Neural cell (in vitro differentiated cells): Measurements from ENCODE around the gene OR5AN1. TPM values are rescaled to one million over a fixed set of nuclear protein-coding genes. Genes with fewer than 3 reads are reported as not detected.

Experiments
- H2AFZ ChIP-seq: fragments of 200-600, 300-800 bp; sonication (generic), shearing (Covaris generic); 2 replicates; pipeline ENCODE4 v1.6.0; 2014; ENCODE audit warnings: low read depth, mild to moderate bottlenecking, antibody characterized with exemption, low read length, moderate library complexity
- H3F3A ChIP-seq: fragments of 200-600 bp; shearing (Covaris generic); 2 replicates; pipeline ENCODE4 v1.6.1; 2016; ENCODE audit warnings: mild to moderate bottlenecking, moderate library complexity, mixed read lengths, antibody characterized with exemption, low read length; ENCODE audit not compliant: insufficient read depth, poor library complexity, severe bottlenecking
- H3K27ac ChIP-seq: fragments of 200-600, 300-800 bp; sonication (generic), shearing (Covaris generic); 2 replicates; pipeline ENCODE4 v1.5.1; 2014; ENCODE audit warnings: mild to moderate bottlenecking, low read length, moderate library complexity
- H3K27me3 ChIP-seq: fragments of 300-800, 200-600 bp; sonication (generic), shearing (Covaris generic); 2 replicates; pipeline ENCODE4 v1.6.0; 2014; ENCODE audit warnings: mild to moderate bottlenecking, low read depth, low read length, moderate library complexity; ENCODE audit not compliant: insufficient read depth
- H3K36me3 ChIP-seq: fragments of 300-800, 200-600 bp; sonication (generic), shearing (Covaris generic); 2 replicates; pipeline ENCODE4 v1.5.1; 2014; ENCODE audit warnings: mild to moderate bottlenecking, antibody characterized with exemption, low read length, moderate library complexity; ENCODE audit not compliant: insufficient read depth
- H3K4me2 ChIP-seq: fragments of 300-800, 200-600 bp; sonication (generic), shearing (Covaris generic); 2 replicates; pipeline ENCODE4 v1.6.0; 2014; ENCODE audit warnings: mild to moderate bottlenecking, low read length
- H3K4me3 ChIP-seq: fragments of 300-800, 200-600 bp; sonication (generic), shearing (Covaris generic); 2 replicates; pipeline ENCODE4 v1.5.1; 2014; ENCODE audit warnings: mild to moderate bottlenecking, low read length, moderate library complexity
- H3K79me2 ChIP-seq: fragments of 200-600 bp; shearing (Covaris generic); replicated peaks from 2 replicates; pipeline ENCODE4 v1.6.0; 2014; ENCODE audit warnings: mild to moderate bottlenecking, low read length, moderate library complexity; ENCODE audit not compliant: insufficient read depth
- H3K9ac ChIP-seq: fragments of 300-800, 200-600 bp; sonication (generic), shearing (Covaris generic); 2 replicates; pipeline ENCODE4 v1.6.1; 2016; ENCODE audit warnings: mild to moderate bottlenecking, low read length, mixed read lengths
- H3K9me2 ChIP-seq: fragments of 200-600 bp; shearing (Covaris generic); 2 replicates; pipeline ENCODE4 v1.6.1; 2016; ENCODE audit warnings: mild to moderate bottlenecking, low read length, mixed read lengths; ENCODE audit not compliant: insufficient read depth
- H3K9me3 ChIP-seq: fragments of 200-600, 300-800 bp; sonication (generic), shearing (Covaris generic); 2 replicates; pipeline ENCODE4 v1.6.1; 2016; ENCODE audit warnings: mild to moderate bottlenecking, mixed run types, low read length, moderate library complexity, mixed read lengths
- H4K20me1 ChIP-seq: fragments of 200-600 bp; shearing (Covaris generic); 2 replicates; pipeline ENCODE4 v1.6.1; 2016; ENCODE audit warnings: mild to moderate bottlenecking, mixed run types; ENCODE audit not compliant: insufficient read depth
- CTCF ChIP-seq: fragments of 450-650 bp; IDR thresholded peaks from 2 replicates; pipeline ENCODE4 v1.5.1; 2014; ENCODE audit warnings: antibody characterized with exemption, mild to moderate bottlenecking, moderate library complexity; ENCODE audit not compliant: poor library complexity, severe bottlenecking
- EP300 ChIP-seq: fragments of 450-650 bp; conservative IDR thresholded peaks from 2 replicates; pipeline ENCODE4 v1.6.1; 2014; ENCODE audit warnings: antibody characterized with exemption, mild to moderate bottlenecking, moderate library complexity; ENCODE audit not compliant: poor library complexity, severe bottlenecking
- EZH2 ChIP-seq: fragments of 200-600, 300-800 bp; shearing (Covaris generic), sonication (generic); IDR thresholded peaks from 2 replicates; pipeline ENCODE4 v1.6.1; 2014; ENCODE audit warnings: antibody characterized with exemption, low read length, borderline replicate concordance, mild to moderate bottlenecking; ENCODE audit not compliant: insufficient read depth, poor library complexity, severe bottlenecking
- MXI1 ChIP-seq: fragments of 450-650 bp; conservative IDR thresholded peaks from 2 replicates; pipeline ENCODE4 v1.6.1; 2014; ENCODE audit warnings: antibody characterized with exemption, mild to moderate bottlenecking; ENCODE audit not compliant: poor library complexity, severe bottlenecking
- POLR2AphosphoS5 ChIP-seq: IDR thresholded peaks from 2 replicates; pipeline ENCODE4 v1.6.1; 2012
- RAD21 ChIP-seq: fragments of 450-650 bp; conservative IDR thresholded peaks from 2 replicates; pipeline ENCODE4 v1.6.1; 2014; ENCODE audit warnings: antibody characterized with exemption, mild to moderate bottlenecking, moderate library complexity
- REST ChIP-seq: IDR thresholded peaks from 2 replicates; pipeline ENCODE4 v1.6.1; 2012; ENCODE audit warnings: borderline replicate concordance
- SMC3 ChIP-seq: fragments of 450-650 bp; conservative IDR thresholded peaks from 2 replicates; pipeline ENCODE4 v1.6.1; 2014; ENCODE audit warnings: antibody characterized with exemption, mild to moderate bottlenecking, moderate library complexity; ENCODE audit not compliant: poor library complexity
- TAF1 ChIP-seq: IDR thresholded peaks from 2 replicates; pipeline ENCODE4 v1.6.1; 2012; ENCODE audit warnings: low read depth
- polyA plus RNA-seq: library from polyadenylated mRNA; depleted of rRNA; stranded (reverse); fragments of >200 nt; gene quantifications from 2 replicates; pipeline ENCODE4 v1.2.3, GENCODE V29; 2014

The OR5AN1 gene
- polyA plus RNA-seq, 1 donor from 2014 or later = not detected

- H3K79me2 ChIP-seq = no peaks in the 10 kb centered on the region
- no peak overlapping the region for H3K4me2 ChIP-seq
- H3K9me3 ChIP-seq = no peaks in the 10 kb centered on the region
- no peaks in the 10 kb centered on the region for H4K20me1 ChIP-seq
- no peak overlapping the region for H2AFZ ChIP-seq
- H3K27ac ChIP-seq = no peak overlapping the region
- TF ChIP-seq CTCF = no peak
- no peak for TF ChIP-seq MXI1
- no peak for TF ChIP-seq EZH2
- no peak for TF ChIP-seq SMC3
- TF ChIP-seq REST = no peak
- no peak for TF ChIP-seq RAD21
- TF ChIP-seq POLR2AphosphoS5 = no peak
- TF ChIP-seq EP300 = no peak
- no peak for TF ChIP-seq TAF1
- H3K9ac ChIP-seq = no peak overlapping the region
- H3F3A ChIP-seq = no peaks in the 10 kb centered on the region
- no peaks in the 10 kb centered on the region for H3K9me2 ChIP-seq
- H3K27me3 ChIP-seq = no peaks in the 10 kb centered on the region
- H3K36me3 ChIP-seq = no peaks in the 10 kb centered on the region
- H3K4me3 ChIP-seq = no peak overlapping the region
Measured at GRCh38 chr11:59413646-59414045, 55.0 kb downstream of the OR5AN1 start.

- Histone ChIP-seq H3K79me2 (no peaks in the 10 kb centered on the region), H2AFZ (no peak overlapping the region), H3K9me3 (no peaks in the 10 kb centered on the region), H3K27ac (no peak overlapping the region), H3K9me2 (no peaks in the 10 kb centered on the region), H3K9ac (no peak overlapping the region), H3K4me3 (no peak overlapping the region), H3K4me2 (no peak overlapping the region), H3K27me3 (no peaks in the 10 kb centered on the region), H3K36me3 (no peaks in the 10 kb centered on the region), H4K20me1 (no peaks in the 10 kb centered on the region), H3F3A (no peaks in the 10 kb centered on the region)
- TF ChIP-seq POLR2AphosphoS5 (no peak), MXI1 (no peak), REST (no peak), TAF1 (no peak), CTCF (no peak), EZH2 (no peak), RAD21 (no peak), EP300 (no peak), SMC3 (no peak)
Measured at GRCh38 chr11:59415111-59415510, 56.4 kb downstream of the OR5AN1 start.
